ENCODE data around the gene PPFIA3.

- no peak for TF ChIP-seq CTCF (IDR thresholded peaks at IDR 0.05)
- TF ChIP-seq EP300 (IDR thresholded peaks at IDR 0.05): no peak
- TF ChIP-seq POLR2A (IDR thresholded peaks at IDR 0.05): no peak
Observed at GRCh38 chr19:49126575-49126974, 7.2 kb downstream of the PPFIA3 start.

Measured in tibial nerve (tissue), 4 donors.